Fibroblast of peridontal ligament (primary cell): Measurements from ENCODE around the gene NDOR1.

Experiments used
- DNase-seq: peaks from one replicate; pipeline ENCODE4 v3.0.0-alpha.2; 2010; ENCODE audit errors: extremely low read depth

The NDOR1 gene

GRCh38 chr9:137243626-137244485 is 38.4 kb downstream of the NDOR1 start:
- no peak for DNase-seq

- no peak for DNase-seq
Observed at GRCh38 chr9:137244486-137245449, 39.3 kb downstream of the NDOR1 start.

GRCh38 chr9:137245450-137246421 is 40.2 kb downstream of the NDOR1 start:
- DNase-seq: no peak

- DNase-seq: peak; percentile 19
Observed at GRCh38 chr9:137247135-137247915, 41.8 kb downstream of the NDOR1 start.

- no peak for DNase-seq
Observed at GRCh38 chr9:137247916-137248175, 42.3 kb downstream of the NDOR1 start.

- DNase-seq: no peak
Observed at GRCh38 chr9:137250329-137251193, 45.1 kb downstream of the NDOR1 start.

- DNase-seq: no peak
Observed at GRCh38 chr9:137251194-137251461, 45.6 kb downstream of the NDOR1 start, which contains the start of gene STPG3. TSS of gene STPG3 (plus strand) at chr9:137251286. CDS start at chr9:137251287, 1 bp downstream.

GRCh38 chr9:137251490-137252268 is 46.2 kb downstream of the NDOR1 start:
- DNase-seq: no peak

GRCh38 chr9:137252555-137253506 is 47.3 kb downstream of the NDOR1 start:
- DNase-seq: no peak

- peak; percentile 6 for DNase-seq
Observed at GRCh38 chr9:137253717-137254623, 48.5 kb downstream of the NDOR1 start.

GRCh38 chr9:137254624-137255447 is 49.3 kb downstream of the NDOR1 start, which contains the start of gene NELFB:
TSS of gene NELFB (plus strand) at chr9:137255327.
- DNase-seq: peak; percentile 82

- peak; percentile 9 for DNase-seq
Observed at GRCh38 chr9:137255448-137256114, 50.1 kb downstream of the NDOR1 start.

GRCh38 chr9:137256362-137256761 is 50.9 kb downstream of the NDOR1 start:
- no peak for DNase-seq

GRCh38 chr9:137256856-137257255 is 51.4 kb downstream of the NDOR1 start:
- DNase-seq: no peak

GRCh38 chr9:137262173-137262908 is 56.8 kb downstream of the NDOR1 start:
- DNase-seq: peak; percentile 52
